Keratinocyte (primary cell): ENCODE results near the gene NDRG2. TPM values are rescaled to one million over a fixed set of nuclear protein-coding genes. Genes with fewer than 3 reads are reported as not detected.

Experiments used
- DNase-seq: peaks from one replicate; pipeline ENCODE4 v3.0.0-alpha.2; 2011; ENCODE audit warnings: low read depth, missing footprints, low spot score
- FAIRE-seq: peaks from 2 replicates; lab custom pipeline; 2011; peaks lifted over from hg19 to GRCh38; lab: Jason Lieb, UNC
- H2AFZ ChIP-seq: 2 replicates; pipeline ENCODE4 v1.6.0; 2012; ENCODE audit warnings: low read length, control low read depth, inconsistent platforms; ENCODE audit not compliant: control insufficient read depth
- H3K27ac ChIP-seq: 2 replicates; pipeline ENCODE4 v1.5.1; 2011; ENCODE audit warnings: low read length; ENCODE audit not compliant: control insufficient read depth, insufficient read depth
- H3K27me3 ChIP-seq: 3 replicates; pipeline ENCODE4 v1.6.0; 2011; ENCODE audit warnings: low read length; ENCODE audit not compliant: control insufficient read depth, insufficient read depth; ENCODE audit errors: extremely low read depth
- H3K36me3 ChIP-seq, 2 experiments: 2 replicates in 1 of 2; 3 replicates in 1 of 2; pipeline ENCODE4 v1.5.1; 2011; ENCODE audit warnings: low read length in 2 of 2, mild to moderate bottlenecking in 1 of 2; ENCODE audit not compliant: control insufficient read depth in 2 of 2, insufficient read depth in 2 of 2; ENCODE audit errors: extremely low read depth in 1 of 2
- H3K4me1 ChIP-seq: 3 replicates; pipeline ENCODE4 v1.5.1; 2011; ENCODE audit warnings: low read length; ENCODE audit not compliant: control insufficient read depth, insufficient read depth; ENCODE audit errors: extremely low read depth
- H3K4me2 ChIP-seq: 3 replicates; pipeline ENCODE4 v1.6.0; 2011; ENCODE audit warnings: low read depth, low read length; ENCODE audit not compliant: control insufficient read depth, insufficient read depth; ENCODE audit errors: extremely low read depth
- H3K4me3 ChIP-seq, 3 experiments: fragments of 200-600 bp in 1 of 3; sonication (generic) in 1 of 3; 2 replicates in 2 of 3; 3 replicates in 1 of 3; pipeline ENCODE4 v1.5.1; 2011 to 2016; ENCODE audit warnings: low read length in 3 of 3, mild to moderate bottlenecking in 3 of 3, control low read depth in 2 of 3, inconsistent platforms in 1 of 3, low read depth in 1 of 3, mixed read lengths in 1 of 3, mixed run types in 1 of 3, moderate library complexity in 1 of 3; ENCODE audit not compliant: control insufficient read depth in 2 of 3, insufficient read depth in 2 of 3; ENCODE audit errors: extremely low read depth in 1 of 3
- H3K79me2 ChIP-seq: 2 replicates; pipeline ENCODE4 v1.6.0; 2012; ENCODE audit warnings: low read length; ENCODE audit not compliant: control insufficient read depth, insufficient read depth
- H3K9ac ChIP-seq: 3 replicates; pipeline ENCODE4 v1.6.0; 2011; ENCODE audit warnings: low read length; ENCODE audit not compliant: control insufficient read depth, insufficient read depth; ENCODE audit errors: extremely low read depth
- H3K9me1 ChIP-seq: 3 replicates; pipeline ENCODE4 v1.6.0; 2011; ENCODE audit warnings: low read length; ENCODE audit not compliant: control insufficient read depth, insufficient read depth; ENCODE audit errors: extremely low read depth
- H3K9me3 ChIP-seq: 2 replicates; pipeline ENCODE4 v1.5.1; 2012; ENCODE audit warnings: low read depth, low read length; ENCODE audit not compliant: control insufficient read depth
- H4K20me1 ChIP-seq: 3 replicates; pipeline ENCODE4 v1.6.0; 2011; ENCODE audit warnings: low read length; ENCODE audit not compliant: control insufficient read depth, insufficient read depth; ENCODE audit errors: extremely low read depth
- CTCF ChIP-seq, 3 experiments: IDR thresholded peaks in 1 of 3; conservative IDR thresholded peaks in 1 of 3; optimal IDR thresholded peaks in 1 of 3; 2 replicates in 2 of 3; 3 replicates in 1 of 3; pipeline versions ENCODE3 to v1.5.1; 2011; ENCODE audit warnings: low read length in 3 of 3, mild to moderate bottlenecking in 3 of 3, moderate library complexity in 2 of 3, control low read depth in 1 of 3, inconsistent platforms in 1 of 3; ENCODE audit not compliant: insufficient read depth in 2 of 3; ENCODE audit errors: extremely low read depth in 1 of 3
- EZH2 ChIP-seq: IDR thresholded peaks from one replicate; pipeline ENCODE4 v1.6.1; 2012; ENCODE audit warnings: inconsistent platforms, mild to moderate bottlenecking, low read length, moderate library complexity
- dilution Hi-C: fragments of 300-500 bp; cut with MboI; formaldehyde crosslinking; loops from one replicate; pipeline ENCODE4 v1.7.0; 2020; ENCODE audit warnings: low sequenced_read_pairs; ENCODE audit not compliant: extremely low pct_ligation_motif_present
- polyA plus RNA-seq, 5 experiments: library from polyadenylated mRNA; depleted of rRNA in 3 of 5; stranded (reverse) in 3 of 5; stranded (forward) in 1 of 5; unstranded in 1 of 5; fragments of >200 nt; gene quantifications; 1 replicate in 1 of 5; 2 replicates in 3 of 5; 3 replicates in 1 of 5; pipeline versions ENCODE4 v1.2.1 to v1.2.3, GENCODE V29; 2011 to 2012; ENCODE audit warnings: missing spikeins in 2 of 5, low read depth in 1 of 5, low replicate concordance in 1 of 5

NDRG2 gene
- polyA plus RNA-seq, 1 donor (not counting 4 experiments of a cell fraction or from before 2014, with no cell fraction given) = 11.1 TPM

DNA sequence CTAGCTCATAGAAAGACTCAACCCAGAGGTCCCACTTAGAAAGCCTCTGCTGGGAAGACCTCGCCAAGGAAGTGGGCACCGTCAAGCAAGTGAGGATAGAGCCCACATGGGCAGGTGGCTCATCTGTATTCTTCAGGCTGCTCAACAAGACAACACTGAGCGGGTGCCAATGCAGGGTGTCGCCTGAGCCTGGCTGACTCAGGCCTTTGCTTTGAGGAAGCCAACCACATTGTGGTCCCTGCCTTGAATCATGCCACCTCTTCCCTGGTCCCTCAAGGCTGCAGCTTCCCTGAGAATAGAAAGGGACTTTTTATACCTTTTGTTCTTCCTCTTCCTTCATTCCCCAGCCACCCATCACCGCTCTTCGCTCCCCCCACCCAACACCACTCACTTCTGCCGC lies 11.9 kb upstream of the NDRG2 start:
- TF ChIP-seq EZH2 (no peak), CTCF (optimal IDR thresholded peaks at IDR 0.05 in 1 of 3, IDR thresholded peaks at IDR 0.05 in 1 of 3, conservative IDR thresholded peaks at IDR 0.05 in 1 of 3; ENCODE audit: extremely low read depth in 1 of 3, insufficient read depth in 2 of 3, low read length in 3 of 3) (no peak)
- Histone ChIP-seq H3K36me3 (no peaks in the 10 kb centered on the region), H3K79me2 (no peaks in the 10 kb centered on the region), H3K9ac (no peak overlapping the region), H3K9me3 (no peaks in the 10 kb centered on the region), H3K4me1 (peaks cover 32% of the 10 kb centered on the region), H3K9me1 (no peaks in the 10 kb centered on the region), H3K27me3 (no peaks in the 10 kb centered on the region), H3K27ac (no peak overlapping the region), H3K4me2 (no peak overlapping the region), H2AFZ (no peak overlapping the region), H4K20me1 (no peaks in the 10 kb centered on the region), H3K4me3 (no peak overlapping the region)
- dilution Hi-C loops = no loop called here
- FAIRE-seq (no peak), DNase-seq (no peak)

GRCh38 chr14:21034707-21035106 lies 9.8 kb upstream of the NDRG2 start, which contains the start of gene RNASE13:
RNASE13 (minus strand) TSS chr14:21034807; CDS start chr14:21034288, 519 bp downstream.
- Histone ChIP-seq H4K20me1 (no peaks in the 10 kb centered on the region), H3K9me1 (no peaks in the 10 kb centered on the region), H3K9ac (no peak within 1 kb of the TSS), H3K4me3 (no peak within 1 kb of the TSS), H3K36me3 (no peaks in the 10 kb centered on the region), H3K27me3 (peaks cover 3% of the 10 kb centered on the region), H3K9me3 (no peaks in the 10 kb centered on the region), H3K4me1 (peaks cover 12% of the 10 kb centered on the region), H3K27ac (no peak within 1 kb of the TSS), H3K79me2 (no peaks in the 10 kb centered on the region), H3K4me2 (no peak within 1 kb of the TSS), H2AFZ (no peak within 1 kb of the TSS)
- DNase-seq = no peak
- no peak for FAIRE-seq
- dilution Hi-C loops = no loop called here
- TF ChIP-seq EZH2 (no peak), CTCF (optimal IDR thresholded peaks at IDR 0.05 in 1 of 3, IDR thresholded peaks at IDR 0.05 in 1 of 3, conservative IDR thresholded peaks at IDR 0.05 in 1 of 3; ENCODE audit: extremely low read depth in 1 of 3, insufficient read depth in 2 of 3, low read length in 3 of 3) (no peak)
